ENCODE measurements around the gene ZSWIM1. TPM values are rescaled to one million over a fixed set of nuclear protein-coding genes. Genes with fewer than 3 reads are reported as not detected.

ZSWIM1 gene
- total and polyA plus RNA-seq, 2 of the 8 experiments (the other 6 are each of a cell fraction or from before 2014, with no cell fraction given): 14.1 to 15.6 TPM

GRCh38 chr20:45909817-45910669 lies 29.0 kb downstream of the ZSWIM1 start (continued):
- no peak for TF ChIP-seq CBX8 (IDR thresholded peaks at IDR 0.05; ENCODE audit: borderline replicate concordance, low read depth, low read length)

Measured in H1 (cell line).